Right forelimb (tissue), 1 donor: Measurements from ENCODE around the gene KLHL40.

Experiments used
- DNase-seq: peaks from one replicate; pipeline ENCODE4 v3.0.0-alpha.2; 2018

The KLHL40 gene

GRCh38 chr3:42690766-42691680 is 5.7 kb downstream of the KLHL40 start:
- DNase-seq = peak; percentile 30

GRCh38 chr3:42691816-42692666 is 6.7 kb downstream of the KLHL40 start:
- no peak for DNase-seq

GRCh38 chr3:42692667-42693529 is 7.6 kb downstream of the KLHL40 start:
- DNase-seq = no peak

GRCh38 chr3:42693530-42693930 is 8.2 kb downstream of the KLHL40 start:
- no peak for DNase-seq

- no peak for DNase-seq
Measured at GRCh38 chr3:42694366-42694765, 9.0 kb downstream of the KLHL40 start.

GRCh38 chr3:42696356-42697288 is 11.3 kb downstream of the KLHL40 start:
- DNase-seq = no peak

GRCh38 chr3:42697289-42698051 is 12.1 kb downstream of the KLHL40 start:
- no peak for DNase-seq

GRCh38 chr3:42698216-42698910 is 13.0 kb downstream of the KLHL40 start:
- no peak for DNase-seq

- DNase-seq = no peak
Measured at GRCh38 chr3:42698911-42699230, 13.5 kb downstream of the KLHL40 start.

- DNase-seq = no peak
Measured at GRCh38 chr3:42699511-42699971, 14.2 kb downstream of the KLHL40 start.

- no peak for DNase-seq
Measured at GRCh38 chr3:42700366-42701288, 15.3 kb downstream of the KLHL40 start.

- peak; percentile 76 for DNase-seq
Measured at GRCh38 chr3:42701371-42702065, 16.2 kb downstream of the KLHL40 start.

- no peak for DNase-seq
Measured at GRCh38 chr3:42702066-42702951, 17.0 kb downstream of the KLHL40 start, which contains the start of gene HHATL. HHATL (minus strand) TSS chr3:42702798; CDS start chr3:42700826, 1,972 bp downstream.

GRCh38 chr3:42702982-42703694 is 17.8 kb downstream of the KLHL40 start:
- no peak for DNase-seq

GRCh38 chr3:42703695-42704025 is 18.3 kb downstream of the KLHL40 start:
- DNase-seq = no peak

GRCh38 chr3:42704136-42704841 is 19.0 kb downstream of the KLHL40 start:
- no peak for DNase-seq
